ENCODE measurements around the gene SLC38A1.
"Not testable (repeated sequence)": the region's sequence is repeated elsewhere in the genome, so short reads cannot be mapped to it uniquely, and the experiment has no call there.

Gene SLC38A1

GRCh38 chr12:46165191-46165590 lies 103.7 kb downstream of the SLC38A1 start:
- FAIRE-seq (no peak), DNase-seq (ENCODE audit: insufficient read length, low spot score) (no peak)
- TF ChIP-seq TAF1 (IDR thresholded peaks at IDR 0.05; ENCODE audit: low read depth, low read length) (no peak), SPI1 (IDR thresholded peaks at IDR 0.05; ENCODE audit: low read depth, low read length) (no peak), POLR2A (IDR thresholded peaks at IDR 0.05; ENCODE audit: low read depth, low read length) (no peak), POLR2AphosphoS5 (IDR thresholded peaks at IDR 0.05; ENCODE audit: low read depth, low read length) (no peak), POU2F2 (IDR thresholded peaks at IDR 0.05; ENCODE audit: low read depth, low read length) (no peak), PAX5 (IDR thresholded peaks at IDR 0.05; ENCODE audit: insufficient read depth, low read length, severe bottlenecking) (no peak)

GRCh38 chr12:46164186-46164761 lies 104.6 kb downstream of the SLC38A1 start:
- FAIRE-seq, result no peak
- DNase-seq (ENCODE audit: insufficient read length, low spot score), result no peak
- TF ChIP-seq POU2F2 (IDR thresholded peaks at IDR 0.05; ENCODE audit: low read depth, low read length) (no peak), POLR2A (IDR thresholded peaks at IDR 0.05; ENCODE audit: low read depth, low read length) (no peak), PAX5 (IDR thresholded peaks at IDR 0.05; ENCODE audit: insufficient read depth, low read length, severe bottlenecking) (no peak), SPI1 (IDR thresholded peaks at IDR 0.05; ENCODE audit: low read depth, low read length) (no peak), POLR2AphosphoS5 (IDR thresholded peaks at IDR 0.05; ENCODE audit: low read depth, low read length) (no peak), TAF1 (IDR thresholded peaks at IDR 0.05; ENCODE audit: low read depth, low read length) (no peak)

GRCh38 chr12:46162549-46163076 lies 106.2 kb downstream of the SLC38A1 start:
- FAIRE-seq; DNase-seq (ENCODE audit: insufficient read length, low spot score): not testable (repeated sequence)
- peak; percentile 79 for TF ChIP-seq SPI1 (IDR thresholded peaks at IDR 0.05; ENCODE audit: low read depth, low read length)

GRCh38 chr12:46160981-46161690 lies 107.7 kb downstream of the SLC38A1 start:
- no peak for FAIRE-seq
- DNase-seq (ENCODE audit: insufficient read length, low spot score), result no peak
- TF ChIP-seq POU2F2 (IDR thresholded peaks at IDR 0.05; ENCODE audit: low read depth, low read length) (no peak), SPI1 (IDR thresholded peaks at IDR 0.05; ENCODE audit: low read depth, low read length) (no peak), POLR2AphosphoS5 (IDR thresholded peaks at IDR 0.05; ENCODE audit: low read depth, low read length) (no peak), PAX5 (IDR thresholded peaks at IDR 0.05; ENCODE audit: insufficient read depth, low read length, severe bottlenecking) (no peak), TAF1 (IDR thresholded peaks at IDR 0.05; ENCODE audit: low read depth, low read length) (no peak), POLR2A (IDR thresholded peaks at IDR 0.05; ENCODE audit: low read depth, low read length) (no peak)

GRCh38 chr12:46160101-46160980 lies 108.5 kb downstream of the SLC38A1 start:
- FAIRE-seq (no peak), DNase-seq (ENCODE audit: insufficient read length, low spot score) (no peak)
- no peak for TF ChIP-seq SPI1 (IDR thresholded peaks at IDR 0.05; ENCODE audit: low read depth, low read length)
- no peak for TF ChIP-seq TAF1 (IDR thresholded peaks at IDR 0.05; ENCODE audit: low read depth, low read length)
- TF ChIP-seq POLR2A (IDR thresholded peaks at IDR 0.05; ENCODE audit: low read depth, low read length), result no peak
- TF ChIP-seq PAX5 (IDR thresholded peaks at IDR 0.05; ENCODE audit: insufficient read depth, low read length, severe bottlenecking), result no peak
- TF ChIP-seq POU2F2 (IDR thresholded peaks at IDR 0.05; ENCODE audit: low read depth, low read length), result no peak
- no peak for TF ChIP-seq POLR2AphosphoS5 (IDR thresholded peaks at IDR 0.05; ENCODE audit: low read depth, low read length)

- DNase-seq (ENCODE audit: insufficient read length, low spot score) (no peak), FAIRE-seq (no peak)
- no peak for TF ChIP-seq TAF1 (IDR thresholded peaks at IDR 0.05; ENCODE audit: low read depth, low read length)
- TF ChIP-seq POLR2A (IDR thresholded peaks at IDR 0.05; ENCODE audit: low read depth, low read length), result no peak
- TF ChIP-seq POU2F2 (IDR thresholded peaks at IDR 0.05; ENCODE audit: low read depth, low read length), result no peak
- TF ChIP-seq PAX5 (IDR thresholded peaks at IDR 0.05; ENCODE audit: insufficient read depth, low read length, severe bottlenecking), result no peak
- TF ChIP-seq SPI1 (IDR thresholded peaks at IDR 0.05; ENCODE audit: low read depth, low read length), result no peak
- TF ChIP-seq POLR2AphosphoS5 (IDR thresholded peaks at IDR 0.05; ENCODE audit: low read depth, low read length), result no peak
Measured at GRCh38 chr12:46159309-46159901, 109.4 kb downstream of the SLC38A1 start.

GRCh38 chr12:46158501-46158900 lies 110.3 kb downstream of the SLC38A1 start:
- no peak for DNase-seq (ENCODE audit: insufficient read length, low spot score)
- no peak for FAIRE-seq
- no peak for TF ChIP-seq POLR2AphosphoS5 (IDR thresholded peaks at IDR 0.05; ENCODE audit: low read depth, low read length)
- TF ChIP-seq POLR2A (IDR thresholded peaks at IDR 0.05; ENCODE audit: low read depth, low read length), result no peak
- no peak for TF ChIP-seq SPI1 (IDR thresholded peaks at IDR 0.05; ENCODE audit: low read depth, low read length)
- TF ChIP-seq TAF1 (IDR thresholded peaks at IDR 0.05; ENCODE audit: low read depth, low read length), result no peak
- no peak for TF ChIP-seq POU2F2 (IDR thresholded peaks at IDR 0.05; ENCODE audit: low read depth, low read length)
- TF ChIP-seq PAX5 (IDR thresholded peaks at IDR 0.05; ENCODE audit: insufficient read depth, low read length, severe bottlenecking), result no peak

- TF ChIP-seq POLR2AphosphoS5 (IDR thresholded peaks at IDR 0.05; ENCODE audit: low read depth, low read length) (no peak), PAX5 (IDR thresholded peaks at IDR 0.05; ENCODE audit: insufficient read depth, low read length, severe bottlenecking) (no peak)
- FAIRE-seq (no peak), DNase-seq (ENCODE audit: insufficient read length, low spot score) (no peak)
Measured at GRCh38 chr12:46154221-46154985, 114.4 kb downstream of the SLC38A1 start.
